ENCODE results near the gene SEMG2.

- TF ChIP-seq CTCF (IDR thresholded peaks at IDR 0.05) (no peak), POLR2A (IDR thresholded peaks at IDR 0.05) (no peak)
Observed at GRCh38 chr20:45176526-45177267, 44.5 kb upstream of the SEMG2 start.

Measured in lower leg skin (tissue), 3 donors.